HG02840 (cell line): ENCODE results near the gene TMEM35B.
"Not testable (repeated sequence)": the region's sequence is repeated elsewhere in the genome, so short reads cannot be mapped to it uniquely, and the experiment has no call there.

Experiments used
- ATAC-seq: cut with Tn5 transposase; IDR thresholded peaks from one replicate; pipeline ENCODE4 v1.9.1; 2021; ENCODE audit warnings: mild to moderate bottlenecking, moderate library complexity, moderate number of reproducible peaks; ENCODE audit not compliant: unreplicated experiment, low FRiP score

Gene TMEM35B

DNA sequence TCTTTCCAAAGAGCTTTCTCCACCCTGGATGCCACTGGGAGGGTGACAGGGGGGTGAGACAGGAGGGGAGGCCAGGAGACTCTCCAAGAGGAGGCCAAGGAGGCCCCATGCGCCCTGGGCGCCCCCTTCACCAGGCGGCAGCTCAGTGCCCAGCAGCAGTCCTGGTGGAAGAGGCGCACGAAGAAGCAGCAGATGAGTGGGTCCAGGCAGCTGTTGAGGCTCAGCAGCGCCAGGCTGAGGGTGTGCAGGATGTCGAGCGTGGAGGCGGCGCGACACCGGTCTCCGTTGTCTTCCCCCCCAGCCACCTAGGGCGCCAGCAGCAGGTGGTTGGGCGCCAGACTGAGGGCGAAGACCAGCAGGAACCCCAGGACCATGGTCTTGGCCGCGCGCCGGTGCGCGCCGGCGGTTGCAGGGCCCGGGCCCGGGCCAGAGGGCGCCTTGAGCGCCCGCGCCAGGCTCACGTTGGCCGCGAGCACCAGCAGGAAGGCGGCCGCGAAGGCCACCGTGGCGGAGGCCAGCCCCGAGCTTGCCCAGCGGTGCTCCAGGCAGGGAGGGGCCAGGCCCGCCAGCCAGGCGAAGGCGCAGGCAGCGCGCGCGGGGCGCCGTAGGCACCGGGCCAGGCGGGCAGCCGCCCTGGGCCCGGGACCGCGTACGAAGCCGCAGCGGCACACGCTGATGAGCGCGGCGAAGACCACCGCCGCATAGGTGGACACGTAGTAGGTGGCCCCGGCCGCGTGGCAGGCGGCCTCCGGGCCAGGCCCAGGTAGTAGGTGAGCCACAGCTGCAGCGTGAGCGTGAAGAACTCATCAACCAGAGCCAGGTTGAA lies 8.6 kb downstream of the TMEM35B start:
- ATAC-seq: no peak

DNA sequence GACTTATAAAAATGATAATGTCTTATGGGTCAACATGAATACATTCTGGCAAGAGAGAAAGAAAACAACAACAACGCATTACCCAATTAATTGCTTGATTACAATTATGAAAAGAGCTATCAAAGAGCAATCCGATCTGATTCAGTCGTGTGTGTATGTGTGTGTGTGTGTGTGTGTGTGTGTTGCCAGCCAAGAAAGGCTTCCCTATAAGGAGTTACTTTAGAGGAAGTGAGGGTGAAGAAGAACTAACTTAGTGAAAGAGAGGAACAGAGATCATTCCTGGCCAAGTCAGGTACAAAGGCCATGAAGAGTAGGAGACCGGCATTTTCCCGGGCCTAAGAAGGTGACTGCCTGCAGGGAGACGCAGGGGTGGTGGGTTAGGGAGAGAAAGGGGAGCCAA lies 9.4 kb downstream of the TMEM35B start:
- ATAC-seq: no peak

DNA sequence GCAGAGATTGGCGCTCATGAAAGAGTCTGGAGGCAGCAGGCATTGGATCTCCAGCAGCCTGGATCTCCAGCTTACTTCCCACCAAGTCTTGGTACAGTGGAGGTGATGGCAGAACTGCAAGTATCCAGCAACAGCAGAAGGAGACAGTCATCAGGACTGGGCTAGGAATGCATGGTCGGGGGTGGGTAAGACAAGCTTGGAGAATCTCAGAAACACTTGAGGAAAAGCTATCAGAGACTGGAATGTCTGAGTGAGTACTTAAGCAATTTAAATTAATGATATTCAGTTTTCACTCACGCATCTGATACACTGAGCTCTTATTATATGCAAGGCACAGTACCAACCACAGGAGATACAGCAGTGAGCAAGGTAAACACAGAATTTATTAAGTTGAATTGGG lies 9.8 kb downstream of the TMEM35B start:
- ATAC-seq: no peak

DNA sequence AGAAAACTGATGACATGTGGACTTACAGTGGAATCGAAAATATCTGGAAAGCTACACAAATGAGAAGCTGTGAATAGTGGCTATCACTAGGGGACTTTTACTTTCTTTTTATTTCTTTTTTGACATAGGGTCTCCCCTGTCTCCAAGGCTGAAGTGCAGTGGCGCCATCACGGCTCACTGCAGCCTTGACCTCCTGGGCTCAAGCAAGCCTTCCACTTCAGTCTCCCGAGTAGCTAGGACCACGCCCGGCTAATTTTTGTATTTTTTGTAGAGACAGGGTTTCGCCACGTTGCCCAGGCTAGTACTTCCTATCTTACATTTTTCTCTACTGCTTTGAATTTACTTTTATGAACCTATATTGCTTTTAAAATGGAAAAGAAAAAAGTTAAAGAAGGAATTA lies 10.5 kb downstream of the TMEM35B start:
- no peak for ATAC-seq

DNA sequence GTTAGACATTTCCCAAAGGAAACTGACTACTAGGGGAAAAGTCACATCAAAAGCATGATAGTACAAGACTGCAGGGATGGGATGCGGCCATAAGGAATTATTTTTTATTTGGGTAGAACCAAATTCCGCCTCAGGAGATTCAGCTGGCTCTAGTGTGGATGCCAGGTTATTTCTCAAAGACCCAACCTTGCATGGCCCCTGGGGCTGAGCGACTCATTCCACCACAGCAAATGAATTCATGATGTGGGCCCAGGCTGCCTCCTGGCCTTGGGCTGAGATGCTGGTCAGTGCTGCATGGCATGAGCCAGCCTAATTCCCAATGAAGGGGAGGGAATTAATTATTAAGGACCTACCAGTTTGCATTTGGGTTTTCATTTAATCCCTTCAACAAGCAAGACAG lies 11.8 kb downstream of the TMEM35B start:
- ATAC-seq: no peak

DNA sequence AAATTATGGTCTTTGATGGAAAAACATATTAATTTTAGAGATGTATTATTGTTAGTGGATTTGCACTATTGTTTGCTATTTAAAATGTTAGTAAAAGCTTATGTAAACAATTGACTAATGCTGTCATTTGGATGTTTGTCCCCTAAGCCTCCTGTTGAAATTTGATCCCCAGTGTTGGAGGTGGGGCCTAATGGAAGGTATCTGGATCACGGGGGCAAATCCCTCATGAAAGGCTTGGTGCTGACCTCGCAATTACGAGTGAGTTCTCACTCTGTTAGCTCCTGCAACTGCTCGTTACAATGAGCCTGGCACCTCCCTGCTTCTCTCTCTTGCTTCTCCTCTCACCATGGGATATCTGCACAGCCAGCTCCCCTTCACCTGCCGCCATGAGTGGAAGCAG lies 14.3 kb downstream of the TMEM35B start:
- ATAC-seq: no peak

DNA sequence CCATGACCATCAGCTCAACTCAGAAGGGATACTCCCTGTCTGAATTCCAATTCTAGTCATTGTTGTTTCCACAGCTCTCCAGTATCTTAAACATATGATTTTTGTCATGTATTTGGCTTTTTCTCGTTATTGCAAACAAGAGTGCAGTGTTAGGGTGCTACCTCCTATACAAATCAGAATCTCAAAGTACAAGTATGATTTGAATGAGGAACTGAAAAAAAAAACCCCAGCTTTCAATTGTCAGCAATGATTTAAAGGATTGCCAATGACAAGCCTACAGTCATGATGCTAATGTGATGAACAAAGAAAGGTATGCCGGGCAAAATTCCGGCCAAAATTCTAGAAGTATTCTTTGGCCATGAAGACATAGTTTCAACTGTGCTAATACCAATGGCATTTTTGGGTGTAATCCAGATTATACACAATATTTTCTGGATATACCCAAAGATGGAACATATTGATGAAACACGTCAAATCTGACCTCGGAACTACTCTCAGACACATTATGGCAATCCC lies 14.9 kb downstream of the TMEM35B start:
- no peak for ATAC-seq

DNA sequence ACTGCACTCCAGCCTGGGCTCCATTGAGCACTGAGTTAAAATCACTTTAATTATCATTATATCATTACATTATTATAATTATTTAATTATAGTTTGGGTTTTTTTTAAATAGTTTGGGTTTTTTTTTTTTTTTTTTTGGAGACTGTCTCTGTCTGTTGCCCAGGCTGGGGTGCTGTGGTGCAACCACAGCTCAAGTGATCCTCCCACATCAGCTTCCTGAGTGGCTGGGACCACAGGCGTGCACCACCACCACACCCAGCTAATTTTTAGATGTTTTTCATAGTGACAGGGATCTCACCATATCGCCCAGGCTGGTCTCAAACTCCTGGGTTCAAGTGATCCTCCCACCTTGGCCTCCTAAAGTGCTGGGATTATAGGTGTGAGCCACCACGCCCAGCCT lies 16.9 kb downstream of the TMEM35B start:
- not testable (repeated sequence) for ATAC-seq

- not testable (repeated sequence) for ATAC-seq
Measured at GRCh38 chr1:34967672-34968071, 17.5 kb downstream of the TMEM35B start.

- ATAC-seq: no peak
Measured at GRCh38 chr1:34965597-34965996, 19.6 kb downstream of the TMEM35B start.

DNA sequence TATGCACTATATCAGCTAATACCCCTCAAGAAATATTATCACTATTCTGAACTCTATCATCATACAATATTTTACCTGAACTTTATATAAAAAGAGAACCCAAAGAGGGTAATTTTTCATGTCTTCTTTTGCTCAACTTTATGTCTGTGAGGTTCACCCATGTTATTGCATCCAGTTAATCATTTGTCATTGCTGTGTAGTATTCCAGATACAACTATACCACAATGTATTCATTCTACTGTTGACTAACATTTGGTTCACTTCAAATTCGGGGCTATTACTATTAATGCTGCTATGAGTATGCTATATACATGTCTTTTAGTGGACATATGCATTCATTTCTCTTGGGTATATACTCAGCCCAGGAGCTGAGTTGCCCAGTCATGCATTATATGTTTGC lies 34.7 kb downstream of the TMEM35B start:
- no peak for ATAC-seq

GRCh38 chr1:34948739-34949138 lies 36.4 kb downstream of the TMEM35B start:
- ATAC-seq: not testable (repeated sequence)

- not testable (repeated sequence) for ATAC-seq
Measured at GRCh38 chr1:34947641-34948314, 37.4 kb downstream of the TMEM35B start.

GRCh38 chr1:34946211-34946610 lies 38.9 kb downstream of the TMEM35B start:
- ATAC-seq: no peak

DNA sequence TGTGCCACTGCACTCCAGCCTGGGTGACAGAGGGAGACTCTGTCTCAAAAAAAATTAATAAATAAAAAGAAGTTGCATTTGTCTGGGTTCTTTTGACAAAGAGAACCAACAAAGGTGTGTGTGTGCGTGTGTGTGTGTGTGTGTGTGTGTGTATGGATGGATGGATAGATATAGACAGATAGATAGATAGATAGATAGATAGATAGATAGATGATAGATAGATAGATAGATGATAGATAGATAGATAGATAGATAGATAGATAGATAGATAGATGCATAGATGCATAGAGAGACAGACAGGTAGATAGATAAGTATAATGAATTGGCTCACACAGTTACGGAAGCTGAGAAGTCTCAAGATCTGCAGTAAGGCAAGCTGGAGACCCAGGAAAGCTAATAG lies 43.3 kb downstream of the TMEM35B start:
- ATAC-seq: not testable (repeated sequence)
